NCI-H1417 (cell line): Measurements from ENCODE around the gene DEAF1.
"Not testable (repeated sequence)": the region's sequence is repeated elsewhere in the genome, so short reads cannot be mapped to it uniquely, and the experiment has no call there.

Experiments
- DNase-seq, 3 experiments: peaks; one replicate each; lab custom pipeline; 2025; lab: John Stamatoyannopoulos, UW

The DEAF1 gene

GRCh38 chr11:701741-702461 is 6.9 kb upstream of the DEAF1 start:
- DNase-seq: no peak

GRCh38 chr11:699753-700152 is 4.7 kb upstream of the DEAF1 start:
- DNase-seq: peak in 1 of 3 experiments; percentile 60

GRCh38 chr11:699116-699508 is 4.1 kb upstream of the DEAF1 start:
- DNase-seq: no peak

GRCh38 chr11:698493-699115 is 3.6 kb upstream of the DEAF1 start:
- DNase-seq: no peak

- DNase-seq: no peak
These were observed 2.8 kb upstream of the DEAF1 start for GRCh38 chr11:697811-698311.

GRCh38 chr11:696955-697491 is 2.0 kb upstream of the DEAF1 start:
- DNase-seq: no peak

GRCh38 chr11:695538-696248 is 671 bp upstream of the DEAF1 start, which contains the start of gene TMEM80:
Gene TMEM80, plus strand, starts transcription at chr11:695816. Its CDS starts 12 bp downstream, at chr11:695828.
- peak; percentile 95 to 99 (median 98) for DNase-seq

GRCh38 chr11:695288-695537 is 191 bp upstream of the DEAF1 start:
- DNase-seq: no peak

- peak in 2 of 3 experiments; percentile 71 to 77 for DNase-seq
These were observed 997 bp downstream of the DEAF1 start for GRCh38 chr11:693887-694562.

GRCh38 chr11:693415-693831 is 1.6 kb downstream of the DEAF1 start:
- peak in 1 of 3 experiments; percentile 55 for DNase-seq

- peak in 1 of 3 experiments; percentile 89 for DNase-seq
These were observed 2.1 kb downstream of the DEAF1 start for GRCh38 chr11:692824-693414.

GRCh38 chr11:691710-692590 is 3.1 kb downstream of the DEAF1 start:
- DNase-seq: no peak

- no peak for DNase-seq
These were observed 4.0 kb downstream of the DEAF1 start for GRCh38 chr11:690738-691633.

GRCh38 chr11:690244-690643 is 4.8 kb downstream of the DEAF1 start:
- DNase-seq: not testable (repeated sequence)

GRCh38 chr11:689625-690024 is 5.4 kb downstream of the DEAF1 start:
- no peak for DNase-seq

- no peak for DNase-seq
These were observed 6.3 kb downstream of the DEAF1 start for GRCh38 chr11:688681-689080.

- no peak for DNase-seq
These were observed 7.3 kb downstream of the DEAF1 start for GRCh38 chr11:687751-688150.

GRCh38 chr11:686451-687243 is 8.4 kb downstream of the DEAF1 start:
- no peak for DNase-seq

- no peak for DNase-seq
These were observed 14.1 kb downstream of the DEAF1 start for GRCh38 chr11:680970-681369.
